BJ (cell line): Measurements from ENCODE around the gene RPL14. TPM values are rescaled to one million over a fixed set of nuclear protein-coding genes. Genes with fewer than 3 reads are reported as not detected.

Experiments used
- CTCF ChIA-PET: fragments of 350-600 bp; formaldehyde crosslinking; extraction: SDS; loops from one replicate; lab custom pipeline; 2021; ENCODE audit warnings: antibody characterized with exemption, inconsistent platforms; lab: Yijun Ruan, JAX
- POLR2A ChIA-PET: fragments of 300-600 bp; sonication (Branson Sonifier 250); formaldehyde crosslinking; extraction: SDS; loops from one replicate; lab custom pipeline; 2021; ENCODE audit warnings: antibody characterized with exemption; lab: Charles Lee
- DNase-seq: peaks from one replicate; pipeline ENCODE4 v3.0.0-alpha.2; 2011; ENCODE audit warnings: low read depth
- H3K27me3 ChIP-seq: 2 replicates; pipeline ENCODE4 v1.6.0; 2011; ENCODE audit warnings: low read length; ENCODE audit not compliant: control insufficient read depth, insufficient read depth
- H3K36me3 ChIP-seq: 2 replicates; pipeline ENCODE4 v1.5.1; 2011; ENCODE audit warnings: low read length; ENCODE audit not compliant: control insufficient read depth, insufficient read depth
- H3K4me3 ChIP-seq: 2 replicates; pipeline ENCODE4 v1.5.1; 2011; ENCODE audit warnings: low read depth, mild to moderate bottlenecking, control low read depth, low read length
- polyA plus RNA-seq: library from polyadenylated mRNA; depleted of rRNA; stranded (reverse); fragments of >200 nt; gene quantifications from 2 replicates; pipeline ENCODE4 v1.2.3, GENCODE V29; 2011
- TF ChIP-seq, protein P1 (sequence below): IDR thresholded peaks from 2 replicates; pipeline ENCODE4 v1.5.1; 2011; ENCODE audit warnings: low read depth, mild to moderate bottlenecking, control low read depth, inconsistent platforms, low read length, moderate library complexity; ENCODE audit not compliant: insufficient read depth

Gene RPL14
- polyA plus RNA-seq, 1 experiment = 437 TPM

DNA sequence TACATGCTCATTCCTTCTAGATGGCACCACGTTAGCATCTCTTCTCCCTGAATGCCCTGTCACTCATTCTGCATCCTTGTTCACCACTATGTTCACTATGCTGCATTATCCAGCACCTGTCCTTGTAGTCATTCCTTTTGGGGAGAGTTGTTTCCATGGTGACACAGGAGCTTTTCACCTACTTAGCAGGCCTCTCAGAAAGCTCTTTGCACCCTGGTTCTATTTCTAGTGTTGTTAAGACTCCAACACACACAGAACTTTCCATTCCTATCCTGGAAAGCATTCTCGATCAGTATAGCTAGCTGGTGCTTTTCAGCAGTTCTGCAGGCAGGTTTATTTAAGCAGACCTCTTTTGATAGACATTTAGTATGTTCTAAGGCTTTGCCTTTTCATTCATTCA, 6.7 kb upstream of the RPL14 start:
- TF ChIP-seq, protein P1, sequence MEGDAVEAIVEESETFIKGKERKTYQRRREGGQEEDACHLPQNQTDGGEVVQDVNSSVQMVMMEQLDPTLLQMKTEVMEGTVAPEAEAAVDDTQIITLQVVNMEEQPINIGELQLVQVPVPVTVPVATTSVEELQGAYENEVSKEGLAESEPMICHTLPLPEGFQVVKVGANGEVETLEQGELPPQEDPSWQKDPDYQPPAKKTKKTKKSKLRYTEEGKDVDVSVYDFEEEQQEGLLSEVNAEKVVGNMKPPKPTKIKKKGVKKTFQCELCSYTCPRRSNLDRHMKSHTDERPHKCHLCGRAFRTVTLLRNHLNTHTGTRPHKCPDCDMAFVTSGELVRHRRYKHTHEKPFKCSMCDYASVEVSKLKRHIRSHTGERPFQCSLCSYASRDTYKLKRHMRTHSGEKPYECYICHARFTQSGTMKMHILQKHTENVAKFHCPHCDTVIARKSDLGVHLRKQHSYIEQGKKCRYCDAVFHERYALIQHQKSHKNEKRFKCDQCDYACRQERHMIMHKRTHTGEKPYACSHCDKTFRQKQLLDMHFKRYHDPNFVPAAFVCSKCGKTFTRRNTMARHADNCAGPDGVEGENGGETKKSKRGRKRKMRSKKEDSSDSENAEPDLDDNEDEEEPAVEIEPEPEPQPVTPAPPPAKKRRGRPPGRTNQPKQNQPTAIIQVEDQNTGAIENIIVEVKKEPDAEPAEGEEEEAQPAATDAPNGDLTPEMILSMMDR = no peak
- Histone ChIP-seq H3K4me3 (no peak overlapping the region), H3K27me3 (no peaks in the 10 kb centered on the region), H3K36me3 (peaks cover 1% of the 10 kb centered on the region; the same call in 1 of the 2 replicates)
- POLR2A ChIA-PET = no interaction called here
- CTCF ChIA-PET = no interaction called here
- no peak for DNase-seq

DNA sequence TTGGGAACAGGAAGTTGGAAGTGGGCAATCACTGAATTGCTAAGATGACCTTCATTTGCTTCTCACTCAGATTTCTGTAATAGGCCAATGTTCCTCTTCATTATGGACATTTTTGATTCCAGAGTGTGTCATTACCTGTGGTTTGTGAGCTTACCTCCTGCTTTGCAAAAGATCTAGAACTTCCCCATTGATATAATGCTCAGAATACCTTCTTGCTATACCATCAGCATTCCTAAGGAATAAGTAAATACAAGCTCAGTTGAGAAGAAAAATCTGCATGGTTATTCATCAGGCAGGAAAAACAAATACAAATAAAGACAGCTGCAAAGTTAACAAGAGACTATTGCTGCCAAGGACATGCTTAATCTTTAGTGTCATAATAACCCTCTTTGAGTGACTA, 5.6 kb upstream of the RPL14 start:
- TF ChIP-seq, protein P1 = no peak
- H3K36me3 ChIP-seq = no peaks in the 10 kb centered on the region; the same call in 1 of the 2 replicates
- no peaks in the 10 kb centered on the region for H3K27me3 ChIP-seq
- CTCF ChIA-PET = no interaction called here
- POLR2A ChIA-PET = no interaction called here
- no peak for DNase-seq
- no peak overlapping the region for H3K4me3 ChIP-seq

DNA sequence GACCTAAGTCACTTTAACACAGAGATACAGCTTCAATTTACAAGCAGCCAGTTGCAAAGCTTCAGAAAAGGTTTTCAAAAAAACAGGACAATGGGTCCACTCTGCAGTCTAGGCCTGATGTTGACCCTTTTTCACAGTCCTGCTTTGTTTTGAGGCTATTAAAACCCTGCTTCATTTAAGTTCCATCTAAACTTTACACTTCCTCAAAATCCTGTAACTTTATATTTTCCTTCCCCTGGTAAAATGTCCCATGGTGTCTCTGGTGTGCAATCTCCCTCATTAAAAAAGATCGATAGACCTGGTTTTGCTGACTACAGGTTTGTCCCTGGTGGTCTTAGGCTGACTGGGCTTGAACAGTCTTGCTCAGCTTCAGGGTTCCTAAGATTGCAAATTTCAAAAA, 5.1 kb upstream of the RPL14 start:
- Histone ChIP-seq H3K4me3 (peak overlapping the region; percentile 56), H3K27me3 (no peaks in the 10 kb centered on the region), H3K36me3 (no peaks in the 10 kb centered on the region; the same call in 1 of the 2 replicates)
- CTCF ChIA-PET = no interaction called here
- no peak for DNase-seq
- TF ChIP-seq, protein P1 = no peak
- POLR2A ChIA-PET = no interaction called here

DNA sequence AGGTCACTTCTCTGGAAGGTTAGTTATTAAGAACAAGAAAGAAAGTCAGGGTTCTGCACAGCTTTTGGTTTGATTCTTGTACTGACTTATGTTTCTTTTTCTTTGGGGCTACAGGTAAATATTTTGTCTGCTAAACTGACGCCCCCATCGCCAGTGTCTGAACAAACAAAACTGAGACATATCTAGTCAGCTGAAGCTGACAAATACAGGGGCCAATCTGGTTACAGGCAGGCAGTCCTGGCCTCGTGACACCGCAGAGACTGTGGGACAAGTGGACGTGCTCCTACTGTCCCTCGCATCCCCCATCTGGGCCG, 4.6 kb upstream of the RPL14 start:
- Histone ChIP-seq H3K36me3 (no peaks in the 10 kb centered on the region; the same call in 1 of the 2 replicates), H3K27me3 (no peaks in the 10 kb centered on the region), H3K4me3 (peak overlapping the region; percentile 56)
- TF ChIP-seq, protein P1 = no peak
- ChIA-PET POLR2A (no interaction called here), CTCF (no interaction called here)
- DNase-seq = no peak

DNA sequence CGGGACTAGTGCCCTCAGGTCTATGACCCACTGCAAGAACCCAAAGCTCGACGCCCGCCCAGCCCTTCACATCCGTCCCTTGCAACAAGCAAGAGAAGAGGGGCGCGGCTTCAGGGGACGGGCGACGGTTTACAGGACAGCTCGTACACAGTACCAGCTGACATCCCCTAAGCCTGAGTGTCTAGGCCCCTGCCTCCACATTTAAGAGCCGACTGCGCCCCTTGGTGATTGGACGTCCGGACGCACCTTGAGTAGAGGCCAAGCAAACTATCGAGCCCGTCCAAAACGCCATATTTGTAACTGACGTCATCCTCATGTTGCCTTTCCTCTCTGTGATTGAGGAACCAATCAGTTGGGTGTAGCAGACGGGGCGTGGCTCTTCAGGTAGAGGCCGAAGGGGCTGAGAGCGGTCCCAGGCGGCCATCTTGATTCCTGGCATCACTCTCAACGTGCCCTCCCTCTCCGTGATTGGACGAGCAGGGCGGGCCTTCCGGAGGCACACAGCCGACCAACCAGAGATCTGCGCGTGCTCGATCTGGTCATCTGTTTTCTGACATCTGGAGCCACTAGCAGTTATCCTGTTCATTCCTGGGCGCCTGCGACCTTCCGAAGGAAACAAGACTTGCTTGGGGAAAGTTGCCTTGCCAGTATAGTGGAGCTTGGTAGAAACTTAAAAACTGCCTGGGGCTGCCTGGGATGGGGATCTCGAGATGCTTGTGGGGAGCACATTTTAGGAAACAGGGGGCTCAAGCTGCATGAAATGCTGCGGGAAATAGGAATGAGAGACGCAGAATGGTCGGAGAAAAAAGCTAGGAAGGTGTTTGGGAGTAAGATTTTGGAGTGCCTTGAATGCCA, 4.0 kb upstream of the RPL14 start:
- H3K27me3 ChIP-seq = no peaks in the 10 kb centered on the region
- ChIA-PET CTCF (no interaction called here), POLR2A (no interaction called here)
- DNase-seq = peak; percentile 95
- TF ChIP-seq, protein P1 = no peak
- no peaks in the 10 kb centered on the region; the same call in 1 of the 2 replicates for H3K36me3 ChIP-seq
- peak overlapping the region; percentile 56 for H3K4me3 ChIP-seq
